Breast epithelium (tissue), 4 donors: Measurements from ENCODE around the gene OPTN. TPM values are rescaled to one million over a fixed set of nuclear protein-coding genes. Genes with fewer than 3 reads are reported as not detected.

Source experiments
- DNase-seq, 2 donors: peaks; one replicate each; pipeline ENCODE4 v3.0.0-alpha.2; 2019; ENCODE audit warnings: low spot score in 2 of 2
- H3K27ac ChIP-seq, 2 donors: fragments of 200-600 bp; sonication (generic) in 1 of 2; one replicate each; pipeline ENCODE4 v1.5.1; 2016 to 2019; ENCODE audit warnings: mild to moderate bottlenecking in 1 of 2
- H3K27me3 ChIP-seq, 2 donors: fragments of 200-600 bp; sonication (generic) in 1 of 2; one replicate each; pipeline versions ENCODE4 v1.5.1 to v1.6.0; 2017 to 2019; ENCODE audit warnings: control low read depth in 1 of 2, mild to moderate bottlenecking in 1 of 2
- H3K36me3 ChIP-seq: fragments of 200-600 bp; one replicate; pipeline ENCODE4 v1.5.1; 2019
- H3K4me1 ChIP-seq, 2 donors: fragments of 200-600 bp; sonication (generic); one replicate each; pipeline ENCODE4 v1.5.1; 2016 to 2019; ENCODE audit warnings: control low read depth in 1 of 2
- H3K4me3 ChIP-seq, 3 donors: fragments of 200-600 bp; sonication (generic); 1 replicate in 2 of 3; 2 replicates in 1 of 3; pipeline ENCODE4 v1.5.1; 2016 to 2019; ENCODE audit warnings: mild to moderate bottlenecking in 3 of 3, moderate library complexity in 2 of 3
- H3K9me3 ChIP-seq, 2 donors: fragments of 200-600 bp; sonication (generic) in 1 of 2; one replicate each; pipeline ENCODE4 v1.5.1; 2016 to 2019; ENCODE audit warnings: control low read depth in 1 of 2
- CTCF ChIP-seq, 3 donors: fragments of 450-650 bp; IDR thresholded peaks; one replicate each; pipeline ENCODE4 v1.5.1; 2016 to 2017; ENCODE audit warnings: antibody characterized with exemption in 3 of 3, mild to moderate bottlenecking in 3 of 3, moderate library complexity in 3 of 3
- POLR2A ChIP-seq: fragments of 450-650 bp; IDR thresholded peaks from one replicate; pipeline ENCODE4 v1.6.1; 2016; ENCODE audit warnings: antibody characterized with exemption, mild to moderate bottlenecking, moderate library complexity
- POLR2AphosphoS5 ChIP-seq, 3 donors: sonication (generic); formaldehyde crosslinking; IDR thresholded peaks; one replicate each; pipeline ENCODE4 v1.6.1; 2017; ENCODE audit warnings: antibody characterized with exemption in 3 of 3
- intact Hi-C: fragments of 100-400 bp; cut with DNase I; formaldehyde crosslinking; loops from one replicate; pipeline ENCODE4 v1.15.1; 2023; ENCODE audit warnings: low total_unique reads
- total RNA-seq, 3 donors: library from RNA; depleted of rRNA; stranded (reverse); fragments of >200 nt; gene quantifications; one replicate each; pipeline ENCODE4 v1.1.0, GENCODE V29; 2016

Gene OPTN
- total RNA-seq, 3 donors from 2014 or later, result 43.9 to 119 (median 49.2) TPM

DNA sequence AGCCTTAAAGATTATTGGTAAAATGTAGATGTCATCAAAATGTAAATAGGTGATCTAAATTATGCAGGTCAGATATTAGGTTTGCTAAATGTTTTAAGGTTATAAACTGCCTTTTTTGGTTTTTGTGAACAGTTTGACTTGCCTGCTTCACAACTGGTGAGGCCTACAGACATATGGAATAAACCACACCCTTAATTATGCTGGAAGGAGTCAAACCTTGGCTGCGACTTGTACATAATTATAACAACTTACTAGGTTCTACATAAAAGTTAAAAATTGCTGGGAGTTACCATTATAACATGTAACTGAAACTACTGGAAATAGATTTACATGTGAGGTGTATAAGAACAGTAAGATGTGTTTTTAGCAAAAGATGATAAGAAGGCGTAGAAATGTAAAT, 31.5 kb upstream of the OPTN start:
- no peak overlapping the region for H3K27ac ChIP-seq
- no peak for DNase-seq
- no peak overlapping the region for H3K4me3 ChIP-seq
- H3K9me3 ChIP-seq, result no peaks in the 10 kb centered on the region
- no peaks in the 10 kb centered on the region for H3K4me1 ChIP-seq
- TF ChIP-seq CTCF (IDR thresholded peaks at IDR 0.05) (no peak), POLR2A (no peak), POLR2AphosphoS5 (IDR thresholded peaks at IDR 0.05) (no peak)
- H3K27me3 ChIP-seq, result no peaks in the 10 kb centered on the region
- H3K36me3 ChIP-seq, result no peaks in the 10 kb centered on the region
- intact Hi-C loops, result no loop called here

GRCh38 chr10:13072339-13072738, 27.6 kb upstream of the OPTN start:
- Histone ChIP-seq H3K9me3 (no peaks in the 10 kb centered on the region), H3K4me1 (no peaks in the 10 kb centered on the region), H3K27ac (no peak overlapping the region), H3K36me3 (no peaks in the 10 kb centered on the region), H3K4me3 (no peak overlapping the region), H3K27me3 (no peaks in the 10 kb centered on the region)
- TF ChIP-seq POLR2A (no peak), CTCF (IDR thresholded peaks at IDR 0.05) (no peak)
- DNase-seq, result no peak
- intact Hi-C loops, result no loop called here

- DNase-seq, result peak; percentile 39 to 64
- Histone ChIP-seq H3K9me3 (peaks cover 9 to 12% of the 10 kb centered on the region in 2 donors), H3K4me1 (no peaks in the 10 kb centered on the region), H3K36me3 (no peaks in the 10 kb centered on the region), H3K4me3 (no peak overlapping the region), H3K27ac (no peak overlapping the region), H3K27me3 (no peaks in the 10 kb centered on the region)
- intact Hi-C loops, result no loop called here
- TF ChIP-seq CTCF (IDR thresholded peaks at IDR 0.05) (peak; percentile 17 to 64 (median 59)), POLR2A (no peak)
These were observed 25.2 kb upstream of the OPTN start for GRCh38 chr10:13074563-13075451.

- H3K4me1 ChIP-seq, result no peaks in the 10 kb centered on the region
- no peak overlapping the region for H3K4me3 ChIP-seq
- intact Hi-C loops, result no loop called here
- no peaks in the 10 kb centered on the region for H3K36me3 ChIP-seq
- H3K9me3 ChIP-seq, result peaks cover 23 to 47% of the 10 kb centered on the region in 2 donors
- DNase-seq, result no peak
- H3K27me3 ChIP-seq, result no peaks in the 10 kb centered on the region
- H3K27ac ChIP-seq, result no peak overlapping the region
- TF ChIP-seq CTCF (IDR thresholded peaks at IDR 0.05) (no peak), POLR2A (no peak), POLR2AphosphoS5 (IDR thresholded peaks at IDR 0.05) (no peak)
These were observed 20.8 kb upstream of the OPTN start for GRCh38 chr10:13078912-13079775.

DNA sequence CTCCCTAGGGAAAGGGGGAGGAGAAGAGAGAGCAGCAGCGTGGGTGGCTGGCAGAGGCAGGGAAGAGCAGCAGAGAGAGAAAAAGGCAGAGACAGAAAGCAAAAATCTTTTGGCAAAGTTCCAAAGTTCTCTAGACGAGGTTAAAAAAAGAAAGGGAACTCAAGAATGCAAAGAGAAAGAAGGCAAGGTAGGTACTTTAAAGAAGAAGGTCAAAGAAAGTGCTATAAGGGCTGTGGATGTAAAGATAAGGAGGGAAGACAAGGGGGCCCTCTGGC, 20.2 kb upstream of the OPTN start:
- Histone ChIP-seq H3K36me3 (no peaks in the 10 kb centered on the region), H3K9me3 (peaks cover 28 to 53% of the 10 kb centered on the region in 2 donors), H3K27me3 (no peaks in the 10 kb centered on the region), H3K27ac (no peak overlapping the region), H3K4me3 (no peak overlapping the region), H3K4me1 (no peaks in the 10 kb centered on the region)
- no peak for DNase-seq
- no peak for TF ChIP-seq CTCF (IDR thresholded peaks at IDR 0.05)
- no peak for TF ChIP-seq POLR2AphosphoS5 (IDR thresholded peaks at IDR 0.05)
- TF ChIP-seq POLR2A, result no peak
- intact Hi-C loops, result no loop called here
